ENCODE measurements around the gene DEXI. TPM values are rescaled to one million over a fixed set of nuclear protein-coding genes. Genes with fewer than 3 reads are reported as not detected.
"Not testable (repeated sequence)": the region's sequence is repeated elsewhere in the genome, so short reads cannot be mapped to it uniquely, and the experiment has no call there.

DEXI gene
- total and polyA plus RNA-seq, 7 donors, result 71.9 to 122 (median 95.1) TPM

- peak overlapping the region; percentile 10 for H3K27ac ChIP-seq
- intact Hi-C loops (cut with DNase I), result no loop called here
- ATAC-seq (peak in 3 of 4 donors; percentile 11 to 64 (median 46)), DNase-seq (peak in 1 of 2 donors; percentile 29)
- H3K4me1 ChIP-seq, result peaks cover 50% of the 10 kb centered on the region
- WGBS, 3 donors, result 64 to 66% (median 66%) methylated on average over 15 of the region's 15 CpGs
- no peaks in the 10 kb centered on the region for H3K27me3 ChIP-seq (ENCODE audit: insufficient read depth in 3 of 3, low read length in 2 of 3)
- no peaks in the 10 kb centered on the region for H3K9me3 ChIP-seq
- peaks cover 0 to 56% of the 10 kb centered on the region in 2 donors for H3K36me3 ChIP-seq (ENCODE audit: insufficient read depth in 1 of 2, low read depth in 1 of 2)
- no peak overlapping the region for H3K4me3 ChIP-seq
- TF ChIP-seq CTCF (IDR thresholded peaks at IDR 0.05), result no peak
These were observed 12.2 kb downstream of the DEXI start for GRCh38 chr16:10929853-10930754.

- H3K4me3 ChIP-seq; intact Hi-C loops (cut with DNase I); ATAC-seq; DNase-seq; H3K27me3 ChIP-seq (ENCODE audit: insufficient read depth in 3 of 3, low read length in 2 of 3); H3K9me3 ChIP-seq: not testable (repeated sequence)
- WGBS, 3 donors, result 68 to 76% (median 73%) methylated on average over 12 of the region's 12 CpGs
- Histone ChIP-seq H3K36me3 (ENCODE audit: insufficient read depth in 1 of 2, low read depth in 1 of 2) (peaks cover 0 to 60% of the 10 kb centered on the region in 2 donors), H3K4me1 (peaks cover 46% of the 10 kb centered on the region), H3K27ac (peak overlapping the region; percentile 10)
These were observed 13.2 kb downstream of the DEXI start for GRCh38 chr16:10929097-10929496.

- ATAC-seq, result no peak
- Histone ChIP-seq H3K4me1 (peaks cover 46% of the 10 kb centered on the region), H3K36me3 (ENCODE audit: insufficient read depth in 1 of 2, low read depth in 1 of 2) (peaks cover 0 to 50% of the 10 kb centered on the region in 2 donors), H3K27ac (no peak overlapping the region), H3K27me3 (ENCODE audit: insufficient read depth in 3 of 3, low read length in 2 of 3) (no peaks in the 10 kb centered on the region), H3K9me3 (no peaks in the 10 kb centered on the region), H3K4me3 (no peak overlapping the region)
- WGBS, 3 donors, result 95 to 98% (median 96%) methylated on average over 11 of the region's 11 CpGs
- TF ChIP-seq CTCF (IDR thresholded peaks at IDR 0.05), result no peak
- intact Hi-C loops (cut with DNase I), result no loop called here
- no peak for DNase-seq
These were observed 14.7 kb downstream of the DEXI start for GRCh38 chr16:10927497-10928112.

- H3K36me3 ChIP-seq (ENCODE audit: insufficient read depth in 1 of 2, low read depth in 1 of 2), result peaks cover 0 to 49% of the 10 kb centered on the region in 2 donors
- H3K9me3 ChIP-seq, result no peaks in the 10 kb centered on the region
- 94 to 95% (median 95%) methylated on average over 5 of the region's 5 CpGs for WGBS, 3 donors
- no peak overlapping the region for H3K4me3 ChIP-seq
- no peak overlapping the region for H3K27ac ChIP-seq
- no peaks in the 10 kb centered on the region for H3K27me3 ChIP-seq (ENCODE audit: insufficient read depth in 3 of 3, low read length in 2 of 3)
- H3K4me1 ChIP-seq, result peaks cover 48% of the 10 kb centered on the region
- TF ChIP-seq CTCF (IDR thresholded peaks at IDR 0.05), result no peak
- no peak for DNase-seq
- no peak for ATAC-seq
- intact Hi-C loops (cut with DNase I), result no loop called here
These were observed 15.4 kb downstream of the DEXI start for GRCh38 chr16:10926867-10927266.

- Histone ChIP-seq H3K4me3 (no peak overlapping the region), H3K27me3 (ENCODE audit: insufficient read depth in 3 of 3, low read length in 2 of 3) (no peaks in the 10 kb centered on the region), H3K9me3 (no peaks in the 10 kb centered on the region), H3K36me3 (ENCODE audit: insufficient read depth in 1 of 2, low read depth in 1 of 2) (peaks cover 0 to 49% of the 10 kb centered on the region in 2 donors), H3K27ac (peak overlapping the region; percentile 91), H3K4me1 (peaks cover 48% of the 10 kb centered on the region)
- no peak for TF ChIP-seq CTCF (IDR thresholded peaks at IDR 0.05)
- WGBS, 3 donors, result 53 to 84% (median 76%) methylated on average over 4 of the region's 4 CpGs
- intact Hi-C loops (cut with DNase I), result no loop called here
- ATAC-seq (no peak), DNase-seq (no peak)
These were observed 16.2 kb downstream of the DEXI start for GRCh38 chr16:10926094-10926493.

GRCh38 chr16:10925285-10925684, 17.0 kb downstream of the DEXI start:
- H3K4me1 ChIP-seq, result peaks cover 44% of the 10 kb centered on the region
- H3K9me3 ChIP-seq; H3K27me3 ChIP-seq (ENCODE audit: insufficient read depth in 3 of 3, low read length in 2 of 3); intact Hi-C loops (cut with DNase I); ATAC-seq; DNase-seq; H3K4me3 ChIP-seq: not testable (repeated sequence)
- H3K27ac ChIP-seq, result peak overlapping the region; percentile 91
- WGBS, 3 donors, result 96 to 100% (median 98%) methylated on average over 3 of the region's 3 CpGs
- peaks cover 0 to 49% of the 10 kb centered on the region in 2 donors for H3K36me3 ChIP-seq (ENCODE audit: insufficient read depth in 1 of 2, low read depth in 1 of 2)

Data from psoas muscle (tissue), 8 donors.